Activated T-cell treated with anti-CD3 and anti-CD28 coated beads, Interleukin-2, amount 50 U/mL, for 72 hours (primary cell): ENCODE measurements around the gene CIP2A. TPM values are rescaled to one million over a fixed set of nuclear protein-coding genes. Genes with fewer than 3 reads are reported as not detected.
A peak's percentile ranks its signal among the peaks of the same experiment; 100 is the strongest.
"Not testable (repeated sequence)": the region's sequence is repeated elsewhere in the genome, so short reads cannot be mapped to it uniquely, and the experiment has no call there.

Experiments used
- ATAC-seq, 2 donors: fragments of 150-1000 bp; cut with Tn5 transposase; replicated peaks in 1 of 2; 2 replicates each; pipeline ENCODE4 v1.10.0; 2021; ENCODE audit warnings: moderate library complexity in 2 of 2, mild to moderate bottlenecking in 1 of 2
- DNase-seq, 2 donors: peaks; one replicate each; pipeline ENCODE4 v3.0.0; 2021 to 2022; ENCODE audit warnings: mixed read lengths in 1 of 2
- H3K27ac Mint-ChIP-seq: one replicate; pipeline ENCODE4 v1.8.0; 2022; ENCODE audit warnings: mild to moderate bottlenecking, moderate library complexity, mixed read lengths
- H3K27me3 Mint-ChIP-seq: one replicate; pipeline ENCODE4 v1.8.0; 2022; ENCODE audit warnings: low read depth, mixed read lengths
- H3K36me3 Mint-ChIP-seq, 2 donors: one replicate each; pipeline ENCODE4 v1.8.0; 2022; ENCODE audit warnings: mixed read lengths in 2 of 2, mild to moderate bottlenecking in 1 of 2; ENCODE audit not compliant: insufficient read depth in 2 of 2
- H3K4me1 Mint-ChIP-seq: one replicate; pipeline ENCODE4 v1.8.0; 2022; ENCODE audit warnings: low read depth, mixed read lengths
- H3K4me3 Mint-ChIP-seq, 2 donors: one replicate each; pipeline ENCODE4 v1.8.0; 2022; ENCODE audit warnings: mild to moderate bottlenecking in 2 of 2, mixed read lengths in 2 of 2, moderate library complexity in 2 of 2
- H3K9me3 Mint-ChIP-seq, 2 donors: one replicate each; pipeline ENCODE4 v1.8.0; 2022; ENCODE audit warnings: mixed read lengths in 2 of 2
- total RNA-seq, 2 donors: library from RNA; stranded (reverse); gene quantifications; one replicate each; pipeline ENCODE4 v1.2.3, GENCODE V29; 2022

Gene CIP2A
- total RNA-seq, result 10 to 100 TPM; 32.5 to 42.1 TPM

- H3K36me3 Mint-ChIP-seq, result peaks cover 0 to 13% of the 10 kb centered on the region in 2 donors
- H3K27me3 Mint-ChIP-seq, result no peaks in the 10 kb centered on the region
- peak; percentile 89 to 91 for ATAC-seq
- peak within 1 kb of the TSS; percentile 99 for H3K4me3 Mint-ChIP-seq
- no peaks in the 10 kb centered on the region for H3K9me3 Mint-ChIP-seq
- H3K4me1 Mint-ChIP-seq, result peaks cover 57% of the 10 kb centered on the region
- peak within 1 kb of the TSS; percentile 98 for H3K27ac Mint-ChIP-seq
- peak; percentile 89 to 91 for DNase-seq
These were observed at the start of gene CIP2A, which contains the start of gene DZIP3 for GRCh38 chr3:108589081-108589997. Gene CIP2A (minus strand): TSS chr3:108589438. CDS start chr3:108589375, 63 bp downstream. Gene DZIP3 (plus strand): TSS chr3:108589722. CDS start chr3:108605407, 15,685 bp downstream.

GRCh38 chr3:108629974-108630373 lies 40.7 kb upstream of the CIP2A start:
- Mint-ChIP-seq H3K27me3 (no peaks in the 10 kb centered on the region), H3K4me3 (no peak overlapping the region), H3K27ac (no peak overlapping the region), H3K9me3 (no peaks in the 10 kb centered on the region), H3K4me1 (no peaks in the 10 kb centered on the region), H3K36me3 (no peaks in the 10 kb centered on the region)
- no peak for DNase-seq
- no peak for ATAC-seq

GRCh38 chr3:108623504-108623903 lies 34.3 kb upstream of the CIP2A start:
- Mint-ChIP-seq H3K27ac (no peak overlapping the region), H3K4me1 (no peaks in the 10 kb centered on the region), H3K36me3 (peaks cover 0 to 3% of the 10 kb centered on the region in 2 donors), H3K9me3 (no peaks in the 10 kb centered on the region), H3K27me3 (no peaks in the 10 kb centered on the region), H3K4me3 (no peak overlapping the region)
- DNase-seq, result no peak
- no peak for ATAC-seq

- H3K4me3 Mint-ChIP-seq, result no peak overlapping the region
- H3K27me3 Mint-ChIP-seq, result no peaks in the 10 kb centered on the region
- no peak for ATAC-seq
- DNase-seq, result no peak
- no peaks in the 10 kb centered on the region for H3K9me3 Mint-ChIP-seq
- H3K4me1 Mint-ChIP-seq, result no peaks in the 10 kb centered on the region
- peaks cover 0 to 3% of the 10 kb centered on the region in 2 donors for H3K36me3 Mint-ChIP-seq
- no peak overlapping the region for H3K27ac Mint-ChIP-seq
These were observed 31.0 kb upstream of the CIP2A start for GRCh38 chr3:108620250-108620649.

GRCh38 chr3:108616090-108616489 lies 26.9 kb upstream of the CIP2A start:
- H3K9me3 Mint-ChIP-seq, H3K4me3 Mint-ChIP-seq, H3K27ac Mint-ChIP-seq, H3K4me1 Mint-ChIP-seq, H3K27me3 Mint-ChIP-seq, DNase-seq, H3K36me3 Mint-ChIP-seq, ATAC-seq: not testable (repeated sequence)

- H3K36me3 Mint-ChIP-seq, result no peaks in the 10 kb centered on the region
- ATAC-seq, result no peak
- H3K27ac Mint-ChIP-seq, result no peak overlapping the region
- no peaks in the 10 kb centered on the region for H3K27me3 Mint-ChIP-seq
- no peaks in the 10 kb centered on the region for H3K9me3 Mint-ChIP-seq
- H3K4me1 Mint-ChIP-seq, result peaks cover 2% of the 10 kb centered on the region
- H3K4me3 Mint-ChIP-seq, result no peak overlapping the region
- no peak for DNase-seq
These were observed 21.4 kb upstream of the CIP2A start for GRCh38 chr3:108610651-108611050.

- H3K36me3 Mint-ChIP-seq, result no peaks in the 10 kb centered on the region
- H3K4me3 Mint-ChIP-seq, result no peak overlapping the region
- H3K27ac Mint-ChIP-seq, result no peak overlapping the region
- DNase-seq (no peak), ATAC-seq (no peak)
- H3K9me3 Mint-ChIP-seq, result no peaks in the 10 kb centered on the region
- H3K4me1 Mint-ChIP-seq, result peaks cover 21% of the 10 kb centered on the region
- H3K27me3 Mint-ChIP-seq, result no peaks in the 10 kb centered on the region
These were observed 19.5 kb upstream of the CIP2A start for GRCh38 chr3:108608750-108609149.

GRCh38 chr3:108605491-108605890 lies 16.3 kb upstream of the CIP2A start:
- Mint-ChIP-seq H3K4me1 (peaks cover 39% of the 10 kb centered on the region), H3K9me3 (no peaks in the 10 kb centered on the region), H3K27me3 (no peaks in the 10 kb centered on the region), H3K27ac (no peak overlapping the region), H3K4me3 (no peak overlapping the region), H3K36me3 (peaks cover 2 to 5% of the 10 kb centered on the region in 2 donors)
- ATAC-seq (no peak), DNase-seq (no peak)

GRCh38 chr3:108605028-108605427 lies 15.8 kb upstream of the CIP2A start:
- DNase-seq (no peak), ATAC-seq (no peak)
- peaks cover 40% of the 10 kb centered on the region for H3K4me1 Mint-ChIP-seq
- peaks cover 2 to 5% of the 10 kb centered on the region in 2 donors for H3K36me3 Mint-ChIP-seq
- H3K9me3 Mint-ChIP-seq, result no peaks in the 10 kb centered on the region
- H3K4me3 Mint-ChIP-seq, result peak overlapping the region in 1 of 2 donors; percentile 37
- H3K27ac Mint-ChIP-seq, result peak overlapping the region; percentile 57
- H3K27me3 Mint-ChIP-seq, result no peaks in the 10 kb centered on the region

- Mint-ChIP-seq H3K9me3 (no peaks in the 10 kb centered on the region), H3K27ac (peak overlapping the region; percentile 75), H3K36me3 (peaks cover 2 to 5% of the 10 kb centered on the region in 2 donors), H3K4me3 (peak overlapping the region; percentile 30 to 74), H3K4me1 (peaks cover 50% of the 10 kb centered on the region), H3K27me3 (no peaks in the 10 kb centered on the region)
- ATAC-seq (peak; percentile 21 to 33), DNase-seq (no peak)
These were observed 14.5 kb upstream of the CIP2A start for GRCh38 chr3:108603691-108604090.

GRCh38 chr3:108602935-108603294 lies 13.7 kb upstream of the CIP2A start:
- H3K27ac Mint-ChIP-seq, result peak overlapping the region; percentile 75
- ATAC-seq (no peak), DNase-seq (no peak)
- H3K4me1 Mint-ChIP-seq, result peaks cover 50% of the 10 kb centered on the region
- peak overlapping the region; percentile 8 to 74 for H3K4me3 Mint-ChIP-seq
- H3K9me3 Mint-ChIP-seq, result no peaks in the 10 kb centered on the region
- no peaks in the 10 kb centered on the region for H3K27me3 Mint-ChIP-seq
- H3K36me3 Mint-ChIP-seq, result peaks cover 2 to 5% of the 10 kb centered on the region in 2 donors

GRCh38 chr3:108602249-108602934 lies 13.2 kb upstream of the CIP2A start:
- peak overlapping the region; percentile 17 to 74 for H3K4me3 Mint-ChIP-seq
- no peaks in the 10 kb centered on the region for H3K27me3 Mint-ChIP-seq
- peak overlapping the region; percentile 75 for H3K27ac Mint-ChIP-seq
- H3K4me1 Mint-ChIP-seq, result peaks cover 50% of the 10 kb centered on the region
- ATAC-seq, result peak; percentile 49 to 64
- peaks cover 2 to 5% of the 10 kb centered on the region in 2 donors for H3K36me3 Mint-ChIP-seq
- no peaks in the 10 kb centered on the region for H3K9me3 Mint-ChIP-seq
- peak; percentile 12 to 28 for DNase-seq

- Mint-ChIP-seq H3K4me1 (peaks cover 49% of the 10 kb centered on the region), H3K27ac (no peak overlapping the region), H3K36me3 (peaks cover 2 to 5% of the 10 kb centered on the region in 2 donors), H3K9me3 (no peaks in the 10 kb centered on the region), H3K4me3 (no peak overlapping the region), H3K27me3 (no peaks in the 10 kb centered on the region)
- ATAC-seq (peak; percentile 84 to 89), DNase-seq (no peak)
These were observed 10.6 kb upstream of the CIP2A start for GRCh38 chr3:108599677-108600409.
